Measurements from ENCODE around the gene ASCL2. TPM values are rescaled to one million over a fixed set of nuclear protein-coding genes. Genes with fewer than 3 reads are reported as not detected.

ASCL2 gene
- total RNA-seq, 3 donors from 2014 or later (not counting 1 experiment from before 2014, with no cell fraction given): 10.8 to 16.8 (median 16.0) TPM

DNA sequence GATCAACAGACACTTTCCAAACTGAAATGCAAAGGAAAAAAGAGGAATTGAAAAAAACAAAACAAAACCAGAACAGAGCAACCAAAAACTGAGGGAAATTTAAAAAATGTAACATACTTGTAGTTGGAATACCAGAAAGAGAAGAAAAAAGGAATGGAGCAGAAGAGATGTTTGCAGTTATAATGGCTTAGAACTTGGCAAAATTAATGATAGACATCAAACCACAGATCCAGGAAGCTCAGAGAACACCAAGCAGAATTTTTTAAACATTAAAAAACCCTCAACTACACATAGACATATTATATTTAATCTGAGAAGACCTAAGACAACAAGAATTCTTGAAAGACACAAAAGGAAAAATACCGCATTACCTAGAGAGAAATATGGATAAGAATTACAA lies 46.1 kb downstream of the ASCL2 start:
- H3K27ac ChIP-seq (ENCODE audit: low read length): no peak overlapping the region
- H3K4me3 ChIP-seq (ENCODE audit: low read length): no peak overlapping the region
- no peak for DNase-seq
- H3K4me1 ChIP-seq (ENCODE audit: control insufficient read depth, insufficient read depth, low read length): no peaks in the 10 kb centered on the region
- no peaks in the 10 kb centered on the region for H3K27me3 ChIP-seq (ENCODE audit: control insufficient read depth, insufficient read depth, low read length)
- peaks cover 18 to 19% of the 10 kb centered on the region in 2 donors for H3K27me3 Mint-ChIP-seq (ENCODE audit: low read depth in 2 of 2)
- no CpG with 5 or more reads among the region's 1 CpG for WGBS (ENCODE audit: insufficient coverage)
- no peaks in the 10 kb centered on the region for H3K36me3 ChIP-seq (ENCODE audit: control insufficient read depth, insufficient read depth, low read length)
- H3K27ac Mint-ChIP-seq: no peak overlapping the region
- no peak overlapping the region for H3K4me3 Mint-ChIP-seq
- peaks cover 2% of the 10 kb centered on the region for H3K9me3 ChIP-seq (ENCODE audit: control insufficient read depth, insufficient read depth, low read length)
- peaks cover 24% of the 10 kb centered on the region for H3K36me3 Mint-ChIP-seq
- intact Hi-C loops (cut with micrococcal nuclease): no loop called here
- TF ChIP-seq, protein P1, sequence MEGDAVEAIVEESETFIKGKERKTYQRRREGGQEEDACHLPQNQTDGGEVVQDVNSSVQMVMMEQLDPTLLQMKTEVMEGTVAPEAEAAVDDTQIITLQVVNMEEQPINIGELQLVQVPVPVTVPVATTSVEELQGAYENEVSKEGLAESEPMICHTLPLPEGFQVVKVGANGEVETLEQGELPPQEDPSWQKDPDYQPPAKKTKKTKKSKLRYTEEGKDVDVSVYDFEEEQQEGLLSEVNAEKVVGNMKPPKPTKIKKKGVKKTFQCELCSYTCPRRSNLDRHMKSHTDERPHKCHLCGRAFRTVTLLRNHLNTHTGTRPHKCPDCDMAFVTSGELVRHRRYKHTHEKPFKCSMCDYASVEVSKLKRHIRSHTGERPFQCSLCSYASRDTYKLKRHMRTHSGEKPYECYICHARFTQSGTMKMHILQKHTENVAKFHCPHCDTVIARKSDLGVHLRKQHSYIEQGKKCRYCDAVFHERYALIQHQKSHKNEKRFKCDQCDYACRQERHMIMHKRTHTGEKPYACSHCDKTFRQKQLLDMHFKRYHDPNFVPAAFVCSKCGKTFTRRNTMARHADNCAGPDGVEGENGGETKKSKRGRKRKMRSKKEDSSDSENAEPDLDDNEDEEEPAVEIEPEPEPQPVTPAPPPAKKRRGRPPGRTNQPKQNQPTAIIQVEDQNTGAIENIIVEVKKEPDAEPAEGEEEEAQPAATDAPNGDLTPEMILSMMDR (IDR thresholded peaks at IDR 0.05): no peak
- ATAC-seq: no peak
- H3K9me3 Mint-ChIP-seq: peaks cover 2 to 15% of the 10 kb centered on the region in 2 donors
- H3K4me1 Mint-ChIP-seq: peaks cover 4% of the 10 kb centered on the region in 2 donors

DNA sequence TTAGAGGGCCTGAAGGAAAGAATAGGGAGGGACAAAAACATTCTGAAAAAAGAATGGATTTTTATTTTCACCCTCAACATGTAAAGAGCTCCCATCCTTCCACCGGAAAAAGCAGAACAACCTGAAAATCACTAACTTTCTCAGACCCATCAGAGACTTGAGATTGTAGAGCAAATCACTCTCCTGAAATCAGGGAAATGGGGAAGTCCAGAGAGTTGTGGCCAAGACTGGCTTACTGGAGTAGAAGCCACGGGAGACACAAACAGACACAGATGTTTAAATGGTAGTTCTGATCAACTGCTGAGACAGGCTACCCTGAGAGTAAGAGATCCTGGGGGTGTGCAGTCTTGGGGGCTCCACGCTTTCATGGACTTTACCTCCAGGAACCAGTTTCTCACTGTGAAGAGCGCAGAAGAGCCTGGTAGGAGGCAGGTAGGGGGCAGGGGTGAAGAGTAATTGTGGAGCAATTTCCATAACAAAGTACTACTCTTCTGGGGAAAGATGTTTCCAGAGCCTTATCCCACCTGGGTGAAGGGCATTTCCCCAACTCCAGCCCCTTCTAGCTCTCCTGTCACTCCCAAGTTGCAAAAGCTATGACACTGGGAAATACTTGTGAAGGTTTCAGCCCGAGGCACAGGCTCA lies 47.1 kb downstream of the ASCL2 start:
- Histone ChIP-seq H3K27me3 (ENCODE audit: control insufficient read depth, insufficient read depth, low read length) (no peaks in the 10 kb centered on the region), H3K4me1 (ENCODE audit: control insufficient read depth, insufficient read depth, low read length) (peaks cover 6% of the 10 kb centered on the region), H3K4me3 (ENCODE audit: low read length) (no peak overlapping the region), H3K9me3 (ENCODE audit: control insufficient read depth, insufficient read depth, low read length) (no peaks in the 10 kb centered on the region), H3K27ac (ENCODE audit: low read length) (no peak overlapping the region), H3K36me3 (ENCODE audit: control insufficient read depth, insufficient read depth, low read length) (no peaks in the 10 kb centered on the region)
- intact Hi-C loops (cut with micrococcal nuclease): no loop called here
- no peak overlapping the region for H3K27ac Mint-ChIP-seq
- H3K4me3 Mint-ChIP-seq: no peak overlapping the region
- WGBS (ENCODE audit: insufficient coverage): 83% methylated on average over 5 of the region's 5 CpGs
- peaks cover 16% of the 10 kb centered on the region for H3K36me3 Mint-ChIP-seq
- H3K4me1 Mint-ChIP-seq: peaks cover 4 to 13% of the 10 kb centered on the region in 2 donors
- H3K27me3 Mint-ChIP-seq (ENCODE audit: low read depth in 2 of 2): peaks cover 11 to 14% of the 10 kb centered on the region in 2 donors
- ATAC-seq (no peak), DNase-seq (no peak)
- H3K9me3 Mint-ChIP-seq: peaks cover 2 to 11% of the 10 kb centered on the region in 2 donors
- TF ChIP-seq, protein P1 (IDR thresholded peaks at IDR 0.05): no peak

DNA sequence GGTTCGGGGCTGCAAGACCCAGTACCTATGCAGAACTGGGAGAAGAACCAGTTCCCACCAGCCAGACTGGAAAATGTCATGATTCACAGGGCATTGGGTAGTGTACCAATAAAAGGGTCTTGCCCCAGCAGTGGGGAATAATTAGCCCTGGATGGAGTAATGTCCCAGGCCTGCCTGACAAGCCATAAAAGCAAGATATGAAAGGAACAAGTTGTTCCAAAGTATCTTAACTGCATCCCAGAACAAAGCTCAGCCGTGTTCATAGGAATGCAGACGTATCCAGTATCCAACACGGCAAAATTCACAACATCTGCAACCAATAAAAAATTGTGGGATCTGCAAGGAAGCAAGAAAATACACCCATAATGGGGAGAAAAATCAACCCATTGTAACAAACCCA lies 47.9 kb downstream of the ASCL2 start:
- Mint-ChIP-seq H3K4me1 (peaks cover 4 to 21% of the 10 kb centered on the region in 2 donors), H3K27ac (no peak overlapping the region), H3K36me3 (peaks cover 16% of the 10 kb centered on the region), H3K4me3 (no peak overlapping the region), H3K27me3 (ENCODE audit: low read depth in 2 of 2) (peaks cover 11 to 14% of the 10 kb centered on the region in 2 donors), H3K9me3 (peaks cover 2 to 11% of the 10 kb centered on the region in 2 donors)
- H3K4me3 ChIP-seq (ENCODE audit: low read length): no peak overlapping the region
- intact Hi-C loops (cut with micrococcal nuclease): no loop called here
- TF ChIP-seq, protein P1 (IDR thresholded peaks at IDR 0.05): no peak
- ATAC-seq (no peak), DNase-seq (no peak)
- no peaks in the 10 kb centered on the region for H3K27me3 ChIP-seq (ENCODE audit: control insufficient read depth, insufficient read depth, low read length)
- 92% methylated on average over 4 of the region's 4 CpGs for WGBS (ENCODE audit: insufficient coverage)
- no peak overlapping the region for H3K27ac ChIP-seq (ENCODE audit: low read length)
- no peaks in the 10 kb centered on the region for H3K9me3 ChIP-seq (ENCODE audit: control insufficient read depth, insufficient read depth, low read length)
- H3K4me1 ChIP-seq (ENCODE audit: control insufficient read depth, insufficient read depth, low read length): peaks cover 14% of the 10 kb centered on the region
- H3K36me3 ChIP-seq (ENCODE audit: control insufficient read depth, insufficient read depth, low read length): no peaks in the 10 kb centered on the region

DNA sequence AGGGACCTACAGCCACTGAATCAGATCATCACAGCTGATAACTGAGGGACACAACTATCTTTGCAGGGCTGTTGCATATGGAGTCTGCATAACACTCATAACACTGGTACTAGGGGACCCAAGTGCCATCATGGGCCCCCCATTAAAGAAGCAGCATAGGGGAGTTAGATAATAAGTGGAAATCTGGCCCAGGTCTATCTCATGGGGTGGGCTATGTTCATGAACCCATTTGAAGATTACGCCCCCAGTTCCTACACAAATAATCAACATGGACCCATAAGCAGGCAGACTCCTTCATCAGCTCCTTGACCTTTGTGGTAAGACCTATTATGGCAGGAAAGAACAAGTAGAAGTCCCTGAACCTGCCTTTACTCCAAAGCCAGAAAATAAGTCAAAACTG lies 48.8 kb downstream of the ASCL2 start:
- H3K4me1 ChIP-seq (ENCODE audit: control insufficient read depth, insufficient read depth, low read length): peaks cover 23% of the 10 kb centered on the region
- ATAC-seq: no peak
- H3K4me1 Mint-ChIP-seq: peaks cover 4 to 21% of the 10 kb centered on the region in 2 donors
- H3K4me3 ChIP-seq (ENCODE audit: low read length): no peak overlapping the region
- no peaks in the 10 kb centered on the region for H3K27me3 ChIP-seq (ENCODE audit: control insufficient read depth, insufficient read depth, low read length)
- WGBS (ENCODE audit: insufficient coverage): 100% methylated on average over 1 of the region's 1 CpG
- peaks cover 11% of the 10 kb centered on the region in 2 donors for H3K27me3 Mint-ChIP-seq (ENCODE audit: low read depth in 2 of 2)
- peaks cover 2 to 11% of the 10 kb centered on the region in 2 donors for H3K9me3 Mint-ChIP-seq
- intact Hi-C loops (cut with micrococcal nuclease): no loop called here
- peaks cover 16% of the 10 kb centered on the region for H3K36me3 Mint-ChIP-seq
- TF ChIP-seq, protein P1 (IDR thresholded peaks at IDR 0.05): no peak
- H3K36me3 ChIP-seq (ENCODE audit: control insufficient read depth, insufficient read depth, low read length): no peaks in the 10 kb centered on the region
- no peaks in the 10 kb centered on the region for H3K9me3 ChIP-seq (ENCODE audit: control insufficient read depth, insufficient read depth, low read length)
- no peak overlapping the region for H3K4me3 Mint-ChIP-seq
- no peak overlapping the region for H3K27ac Mint-ChIP-seq
- no peak overlapping the region for H3K27ac ChIP-seq (ENCODE audit: low read length)
- DNase-seq: no peak

All from natural killer cell (primary cell).